GM12878 (cell line): ENCODE results near the gene NR1H4. TPM values are rescaled to one million over a fixed set of nuclear protein-coding genes. Genes with fewer than 3 reads are reported as not detected.

ENCODE experiments used
- ATAC-seq: fragments of 200-7000 bp; cut with Tn5 transposase; 3 replicates; pipeline ENCODE4 v1.9.1; 2020; ENCODE audit warnings: mild to moderate bottlenecking, moderate library complexity
- BruUV-seq: library from RNA; stranded (reverse); fragments of 400-500 nt; replicated peaks from 2 replicates; lab custom pipeline; 2021; lab: Mats Ljungman, UMichigan
- CTCF ChIA-PET: fragments of 300-600 bp; sonication (Branson Sonifier 250); formaldehyde crosslinking; extraction: SDS; loops from one replicate; lab custom pipeline; 2021; ENCODE audit warnings: inconsistent platforms; lab: Yijun Ruan, JAX
- POLR2A ChIA-PET: fragments of 350-600 bp; formaldehyde crosslinking; extraction: SDS; loops from one replicate; lab custom pipeline; 2021; ENCODE audit warnings: inconsistent platforms; lab: Charles Lee
- RAD21 ChIA-PET: fragments of 300-600 bp; sonication (Branson Sonifier 250); formaldehyde crosslinking; loops from one replicate; lab custom pipeline; 2023; ENCODE audit warnings: antibody characterized with exemption; ENCODE audit not compliant: unreplicated experiment; lab: Charles Lee
- SMC1A ChIA-PET: fragments of 300-600 bp; sonication (Branson Sonifier 250); formaldehyde crosslinking; loops from one replicate; lab custom pipeline; 2023; ENCODE audit not compliant: unreplicated experiment, uncharacterized antibody; lab: Charles Lee
- DNase-seq: peaks from one replicate; pipeline ENCODE4 v3.0.0-alpha.2; 2011; ENCODE audit warnings: low read depth, low spot score
- FAIRE-seq: peaks from 3 replicates; lab custom pipeline; 2011; peaks lifted over from hg19 to GRCh38; lab: Jason Lieb, UNC
- H2AFZ ChIP-seq: 2 replicates; pipeline ENCODE4 v1.6.0; 2011; ENCODE audit warnings: low read depth, low read length, control low read depth; ENCODE audit not compliant: control insufficient read depth
- H3K27ac ChIP-seq: 2 replicates; pipeline ENCODE4 v1.5.1; 2011; ENCODE audit warnings: control low read depth; ENCODE audit not compliant: control insufficient read depth, insufficient read depth
- H3K27me3 ChIP-seq, 2 experiments: replicated peaks in 1 of 2; 2 replicates each; pipeline versions ENCODE4 v1.6.0 to v1.6.1; 2011; ENCODE audit warnings: low read length in 1 of 2; ENCODE audit not compliant: control insufficient read depth in 2 of 2, insufficient read depth in 2 of 2
- H3K36me3 ChIP-seq, 2 experiments: 2 replicates each; pipeline ENCODE4 v1.5.1; 2011; ENCODE audit warnings: low read length in 1 of 2; ENCODE audit not compliant: control insufficient read depth in 2 of 2, insufficient read depth in 2 of 2
- H3K4me1 ChIP-seq: 2 replicates; pipeline ENCODE4 v1.6.1; 2011; ENCODE audit warnings: mild to moderate bottlenecking, low read length, moderate library complexity, mixed read lengths; ENCODE audit not compliant: control insufficient read depth, insufficient read depth
- H3K4me2 ChIP-seq: 2 replicates; pipeline ENCODE4 v1.6.0; 2011; ENCODE audit warnings: control low read depth; ENCODE audit not compliant: control insufficient read depth, insufficient read depth
- H3K4me3 ChIP-seq: fragments of 200-600 bp; sonication (generic); 2 replicates; pipeline ENCODE4 v1.5.1; 2016
- H3K79me2 ChIP-seq: 2 replicates; pipeline ENCODE4 v1.6.0; 2011; ENCODE audit warnings: low read length; ENCODE audit not compliant: control insufficient read depth, insufficient read depth
- H3K9ac ChIP-seq: 2 replicates; pipeline ENCODE4 v1.8.0; 2011; ENCODE audit warnings: low read length, control low read depth, mixed read lengths; ENCODE audit not compliant: control insufficient read depth, insufficient read depth
- H3K9me3 ChIP-seq: replicated peaks from 3 replicates; pipeline ENCODE4 v1.5.1; 2011; ENCODE audit warnings: mild to moderate bottlenecking, low read length; ENCODE audit not compliant: control insufficient read depth, insufficient read depth
- H4K20me1 ChIP-seq: 2 replicates; pipeline ENCODE4 v1.6.0; 2011; ENCODE audit not compliant: control insufficient read depth, insufficient read depth
- DPF2 ChIP-seq: fragments of 450-650 bp; IDR thresholded peaks from 2 replicates; pipeline ENCODE4 v1.6.1; 2017; ENCODE audit warnings: mild to moderate bottlenecking
- ELK1 ChIP-seq: IDR thresholded peaks from 2 replicates; pipeline ENCODE4 v1.6.1; 2012; ENCODE audit warnings: low read depth, low read length, improper control_type of control experiment
- IRF4 ChIP-seq: IDR thresholded peaks from 2 replicates; pipeline ENCODE4 v1.6.1; 2011; ENCODE audit warnings: low read depth, low read length
- RFX5 ChIP-seq: IDR thresholded peaks from 2 replicates; pipeline ENCODE4 v1.6.1; 2011; ENCODE audit warnings: low read depth, low read length, improper control_type of control experiment
- SIX5 ChIP-seq: IDR thresholded peaks from 2 replicates; pipeline ENCODE4 v1.6.1; 2011; ENCODE audit warnings: mild to moderate bottlenecking, low read depth, low read length, moderate library complexity; ENCODE audit not compliant: severe bottlenecking
- SREBF1 ChIP-seq: IDR thresholded peaks from 2 replicates; pipeline ENCODE4 v1.6.1; 2012; ENCODE audit warnings: mild to moderate bottlenecking, low read length
- TCF3 ChIP-seq: IDR thresholded peaks from 2 replicates; pipeline ENCODE4 v1.6.1; 2012; ENCODE audit warnings: low read depth, mild to moderate bottlenecking, low read length, borderline replicate concordance; ENCODE audit not compliant: insufficient read depth
- WRNIP1 ChIP-seq: IDR thresholded peaks from 2 replicates; pipeline ENCODE4 v1.6.1; 2011; ENCODE audit warnings: low read depth, low read length, improper control_type of control experiment, borderline replicate concordance
- WGBS: methylation state at CpG from one replicate; pipeline ENCODE4 v1.1.6; 2016; ENCODE audit warnings: low lambda C conversion rate; ENCODE audit not compliant: insufficient replicate concordance, insufficient coverage; ENCODE audit errors: missing lambda C conversion rate; 5-methylcytosine and 5-hydroxymethylcytosine counted together
- in situ Hi-C: fragments of 300-500 bp; cut with MboI; formaldehyde crosslinking; loops from 9 replicates; pipeline ENCODE4 v1.14.3; 2018; ENCODE audit warnings: mixed read lengths
- intact Hi-C: fragments of 100-400 bp; cut with micrococcal nuclease; formaldehyde crosslinking; loops from one replicate; pipeline ENCODE4 v1.14.2; 2022; ENCODE audit not compliant: unreplicated experiment
- polyA plus RNA-seq, 11 experiments: library from polyadenylated mRNA; depleted of rRNA in 4 of 11; unstranded in 6 of 11; stranded (reverse) in 5 of 11; fragments of >200 nt; fragmentation: Nextera tagmentation in 4 of 11; fragmentation: Illumina TruSeq in 1 of 11; extraction: Ambion mirVana in 4 of 11; extraction: Trizol in 1 of 11; gene quantifications; 1 replicate in 1 of 11; 2 replicates in 10 of 11; pipeline versions ENCODE4 v1.2.1 to v1.2.3, GENCODE V29; 2011 to 2016; ENCODE audit warnings: inconsistent platforms in 2 of 11, missing spikeins in 2 of 11, low read depth in 1 of 11
- total RNA-seq, 4 experiments: library from RNA; depleted of rRNA in 3 of 4; stranded (reverse); fragments of >200 nt in 3 of 4; fragmentation: Illumina TruSeq in 1 of 4; extraction: Trizol in 1 of 4; gene quantifications; 2 replicates each; pipeline versions ENCODE4 v1.2.1 to v1.2.3, GENCODE V29; 2013 to 2021
- TF ChIP-seq, protein P1 (sequence below): IDR thresholded peaks from 2 replicates; pipeline ENCODE4 v1.6.1; 2012; ENCODE audit warnings: mild to moderate bottlenecking, low read depth, low read length

The NR1H4 gene
- total and polyA plus RNA-seq, 10 of the 15 experiments (the other 5 are each of a cell fraction or from before 2014, with no cell fraction given), result 0.04 TPM; not detected in 9

GRCh38 chr12:100534625-100535227 lies 61.1 kb downstream of the NR1H4 start (continued):
- TF ChIP-seq ELK1 (no peak), DPF2 (no peak), SIX5 (no peak), TCF3 (no peak), IRF4 (no peak), SREBF1 (no peak)
- TF ChIP-seq, all 136 proteins: peak for 0

- H3K27ac ChIP-seq, result no peak overlapping the region
- peak; percentile 42; the same call in 1 of the 3 replicates for ATAC-seq
- SMC1A ChIA-PET, result no interaction called here
- BruUV-seq, result no TSS peak
- no peaks in the 10 kb centered on the region for H3K27me3 ChIP-seq
- RAD21 ChIA-PET, result no interaction called here
- intact Hi-C loops, result loop anchor here (10.0 kb wide), 1 partner anchor 196 kb away; no protein-coding TSS in a partner anchor
- TF ChIP-seq, protein P1, sequence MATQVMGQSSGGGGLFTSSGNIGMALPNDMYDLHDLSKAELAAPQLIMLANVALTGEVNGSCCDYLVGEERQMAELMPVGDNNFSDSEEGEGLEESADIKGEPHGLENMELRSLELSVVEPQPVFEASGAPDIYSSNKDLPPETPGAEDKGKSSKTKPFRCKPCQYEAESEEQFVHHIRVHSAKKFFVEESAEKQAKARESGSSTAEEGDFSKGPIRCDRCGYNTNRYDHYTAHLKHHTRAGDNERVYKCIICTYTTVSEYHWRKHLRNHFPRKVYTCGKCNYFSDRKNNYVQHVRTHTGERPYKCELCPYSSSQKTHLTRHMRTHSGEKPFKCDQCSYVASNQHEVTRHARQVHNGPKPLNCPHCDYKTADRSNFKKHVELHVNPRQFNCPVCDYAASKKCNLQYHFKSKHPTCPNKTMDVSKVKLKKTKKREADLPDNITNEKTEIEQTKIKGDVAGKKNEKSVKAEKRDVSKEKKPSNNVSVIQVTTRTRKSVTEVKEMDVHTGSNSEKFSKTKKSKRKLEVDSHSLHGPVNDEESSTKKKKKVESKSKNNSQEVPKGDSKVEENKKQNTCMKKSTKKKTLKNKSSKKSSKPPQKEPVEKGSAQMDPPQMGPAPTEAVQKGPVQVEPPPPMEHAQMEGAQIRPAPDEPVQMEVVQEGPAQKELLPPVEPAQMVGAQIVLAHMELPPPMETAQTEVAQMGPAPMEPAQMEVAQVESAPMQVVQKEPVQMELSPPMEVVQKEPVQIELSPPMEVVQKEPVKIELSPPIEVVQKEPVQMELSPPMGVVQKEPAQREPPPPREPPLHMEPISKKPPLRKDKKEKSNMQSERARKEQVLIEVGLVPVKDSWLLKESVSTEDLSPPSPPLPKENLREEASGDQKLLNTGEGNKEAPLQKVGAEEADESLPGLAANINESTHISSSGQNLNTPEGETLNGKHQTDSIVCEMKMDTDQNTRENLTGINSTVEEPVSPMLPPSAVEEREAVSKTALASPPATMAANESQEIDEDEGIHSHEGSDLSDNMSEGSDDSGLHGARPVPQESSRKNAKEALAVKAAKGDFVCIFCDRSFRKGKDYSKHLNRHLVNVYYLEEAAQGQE, result peak; percentile 97
- no peak for TF ChIP-seq RFX5
- TF ChIP-seq WRNIP1, result no peak
- TF ChIP-seq, all 136 proteins: peak for 1
- ChIA-PET POLR2A (no interaction called here), CTCF (interaction anchor here (1.1 kb wide), 1 partner anchor 191 kb away, joined by 3 read pairs; no protein-coding TSS in a partner anchor)
- no peak overlapping the region for H2AFZ ChIP-seq
- H3K36me3 ChIP-seq, result no peaks in the 10 kb centered on the region
- 0% methylated on average over 2 of the region's 2 CpGs for WGBS
- FAIRE-seq, result no peak
- no peaks in the 10 kb centered on the region for H3K9me3 ChIP-seq
- no peaks in the 10 kb centered on the region for H4K20me1 ChIP-seq
- DNase-seq, result no peak
- in situ Hi-C loops, result no loop called here
- no peak overlapping the region for H3K4me2 ChIP-seq
- H3K79me2 ChIP-seq, result no peaks in the 10 kb centered on the region
- no peak overlapping the region for H3K4me3 ChIP-seq
- H3K9ac ChIP-seq, result no peak overlapping the region
- no peaks in the 10 kb centered on the region for H3K4me1 ChIP-seq
These were observed 65.5 kb downstream of the NR1H4 start for GRCh38 chr12:100539202-100539601.
